ENCODE measurements around the gene GLG1. TPM values are rescaled to one million over a fixed set of nuclear protein-coding genes. Genes with fewer than 3 reads are reported as not detected.

GLG1 gene
- total RNA-seq, 1 donor: 119 TPM

DNA sequence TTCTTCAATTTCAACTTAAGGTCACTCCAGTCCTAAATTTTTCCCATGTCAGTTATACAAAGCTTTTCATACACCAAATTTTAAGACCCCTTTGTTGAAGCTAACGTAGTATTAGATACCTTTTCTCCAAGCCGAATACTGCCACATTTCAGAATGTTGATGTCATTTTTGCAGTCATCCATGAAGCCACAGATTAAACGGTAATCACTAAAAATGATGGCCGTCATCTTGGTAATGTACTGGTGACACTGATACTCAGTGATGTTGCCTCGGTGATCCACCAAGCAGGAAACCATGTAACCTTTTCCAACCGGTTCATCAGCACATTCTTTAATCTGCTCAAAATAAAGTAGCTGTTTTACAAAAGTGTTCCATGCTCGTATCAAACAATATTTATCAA lies 103.5 kb downstream of the GLG1 start:
- DNase-seq (ENCODE audit: low read depth): no peak

GRCh38 chr16:74501484-74502478 lies 105.1 kb downstream of the GLG1 start:
- no peak for DNase-seq (ENCODE audit: low read depth)
- TF ChIP-seq, protein P1, sequence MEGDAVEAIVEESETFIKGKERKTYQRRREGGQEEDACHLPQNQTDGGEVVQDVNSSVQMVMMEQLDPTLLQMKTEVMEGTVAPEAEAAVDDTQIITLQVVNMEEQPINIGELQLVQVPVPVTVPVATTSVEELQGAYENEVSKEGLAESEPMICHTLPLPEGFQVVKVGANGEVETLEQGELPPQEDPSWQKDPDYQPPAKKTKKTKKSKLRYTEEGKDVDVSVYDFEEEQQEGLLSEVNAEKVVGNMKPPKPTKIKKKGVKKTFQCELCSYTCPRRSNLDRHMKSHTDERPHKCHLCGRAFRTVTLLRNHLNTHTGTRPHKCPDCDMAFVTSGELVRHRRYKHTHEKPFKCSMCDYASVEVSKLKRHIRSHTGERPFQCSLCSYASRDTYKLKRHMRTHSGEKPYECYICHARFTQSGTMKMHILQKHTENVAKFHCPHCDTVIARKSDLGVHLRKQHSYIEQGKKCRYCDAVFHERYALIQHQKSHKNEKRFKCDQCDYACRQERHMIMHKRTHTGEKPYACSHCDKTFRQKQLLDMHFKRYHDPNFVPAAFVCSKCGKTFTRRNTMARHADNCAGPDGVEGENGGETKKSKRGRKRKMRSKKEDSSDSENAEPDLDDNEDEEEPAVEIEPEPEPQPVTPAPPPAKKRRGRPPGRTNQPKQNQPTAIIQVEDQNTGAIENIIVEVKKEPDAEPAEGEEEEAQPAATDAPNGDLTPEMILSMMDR (IDR thresholded peaks at IDR 0.05; ENCODE audit: insufficient read depth, low read length): no peak
- no peak overlapping the region for H3K4me3 ChIP-seq (ENCODE audit: low read depth, low read length)

More for the DNA sequence above, 103.5 kb downstream of the GLG1 start:
- no peak overlapping the region for H3K4me3 ChIP-seq (ENCODE audit: low read depth, low read length)
- TF ChIP-seq, protein P1 (IDR thresholded peaks at IDR 0.05; ENCODE audit: insufficient read depth, low read length): no peak

DNA sequence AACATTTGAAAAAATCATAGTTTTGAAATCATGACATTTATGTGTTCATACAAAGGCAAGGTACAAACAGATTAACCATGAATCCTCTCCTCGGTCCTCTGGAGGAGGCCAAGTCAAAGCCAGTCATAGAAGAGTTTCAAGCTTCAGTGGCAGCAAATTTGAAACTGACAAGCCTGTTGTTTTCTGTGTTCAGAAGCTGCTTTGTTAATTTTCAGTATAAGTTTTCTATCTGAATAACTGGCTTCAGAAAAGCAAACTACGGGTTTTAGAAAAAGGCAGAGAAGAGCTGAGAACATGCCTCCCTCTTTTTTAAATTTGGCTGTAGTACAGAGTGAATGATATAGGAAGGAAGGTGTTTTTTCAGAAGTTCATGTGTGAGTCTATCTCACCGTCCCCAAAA lies 106.0 kb downstream of the GLG1 start:
- TF ChIP-seq, protein P1 (IDR thresholded peaks at IDR 0.05; ENCODE audit: insufficient read depth, low read length): no peak
- DNase-seq (ENCODE audit: low read depth): no peak
- no peak overlapping the region for H3K4me3 ChIP-seq (ENCODE audit: low read depth, low read length)

- DNase-seq (ENCODE audit: low read depth): no peak
- TF ChIP-seq, protein P1 (IDR thresholded peaks at IDR 0.05; ENCODE audit: insufficient read depth, low read length): no peak
- no peak overlapping the region for H3K4me3 ChIP-seq (ENCODE audit: low read depth, low read length)
These were observed 107.8 kb downstream of the GLG1 start for GRCh38 chr16:74499114-74499513.

DNA sequence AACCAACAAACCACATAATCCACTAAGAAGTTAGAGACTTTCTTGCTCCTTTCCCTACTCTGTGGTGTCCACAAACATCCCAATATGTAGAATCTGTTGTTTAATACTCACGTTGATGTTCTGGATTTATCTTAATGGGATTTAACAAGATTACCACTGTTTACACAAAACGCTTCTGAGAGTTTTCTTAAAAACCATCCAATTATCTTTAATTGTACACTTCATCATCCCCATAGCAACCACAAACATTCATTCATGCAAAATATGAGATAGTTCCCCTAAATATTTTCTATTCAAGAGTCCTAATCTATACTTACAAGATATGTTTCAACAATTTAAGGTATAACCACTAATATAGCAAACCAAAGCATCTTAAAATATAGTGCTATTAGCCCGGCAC lies 109.2 kb downstream of the GLG1 start:
- no peak for DNase-seq (ENCODE audit: low read depth)
- TF ChIP-seq, protein P1 (IDR thresholded peaks at IDR 0.05; ENCODE audit: insufficient read depth, low read length): no peak
- H3K4me3 ChIP-seq (ENCODE audit: low read depth, low read length): no peak overlapping the region

GRCh38 chr16:74496054-74496453 lies 110.9 kb downstream of the GLG1 start:
- DNase-seq (ENCODE audit: low read depth): no peak
- TF ChIP-seq, protein P1 (IDR thresholded peaks at IDR 0.05; ENCODE audit: insufficient read depth, low read length): no peak
- no peak overlapping the region for H3K4me3 ChIP-seq (ENCODE audit: low read depth, low read length)
